ENCODE data around the gene DCTPP1.
"Not testable (repeated sequence)": the region's sequence is repeated elsewhere in the genome, so short reads cannot be mapped to it uniquely, and the experiment has no call there.

DCTPP1 gene

DNA sequence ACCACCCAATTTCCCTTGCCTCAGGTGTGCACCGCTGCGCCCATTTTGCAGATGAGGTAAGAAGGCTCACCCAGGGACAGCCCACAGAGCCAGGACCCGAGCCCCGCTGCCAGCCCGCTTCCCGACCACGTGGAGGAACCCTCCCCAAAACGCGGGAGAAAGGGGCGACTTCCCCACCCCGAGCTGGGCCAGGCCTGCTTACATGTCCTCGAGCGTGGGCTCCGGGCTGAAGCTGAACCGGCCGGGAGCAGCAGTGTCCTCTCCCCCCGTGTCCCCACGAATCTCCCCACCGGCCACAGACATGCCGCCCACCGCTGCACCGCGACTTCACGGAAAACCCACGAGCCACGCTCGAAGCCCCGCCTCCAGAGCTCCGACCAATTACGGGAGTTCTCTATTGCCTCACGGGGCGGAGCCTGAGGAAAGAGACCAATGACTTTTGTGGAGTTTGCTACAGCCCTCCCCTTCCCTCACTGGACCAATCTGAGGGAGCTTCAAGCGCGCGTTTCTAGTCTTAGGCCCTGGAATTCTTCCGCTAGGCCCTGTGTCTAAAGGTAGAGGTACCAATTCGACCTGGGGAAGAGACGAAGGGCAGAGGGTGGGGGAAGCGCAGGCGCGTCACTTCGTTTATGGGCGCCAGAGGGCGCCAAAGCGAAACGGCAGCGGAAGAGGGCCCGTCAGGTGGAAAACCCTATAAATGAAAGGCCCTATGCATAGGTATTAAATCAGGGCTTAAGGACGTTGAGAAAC lies at the start of gene DCTPP1:
TSS of gene DCTPP1 (minus strand) at position 353 of the 750 bp plus-strand sequence. CDS start at position 303, 50 bp downstream.
- peak; percentile 83 to 90 (median 89) for DNase-seq

DNA sequence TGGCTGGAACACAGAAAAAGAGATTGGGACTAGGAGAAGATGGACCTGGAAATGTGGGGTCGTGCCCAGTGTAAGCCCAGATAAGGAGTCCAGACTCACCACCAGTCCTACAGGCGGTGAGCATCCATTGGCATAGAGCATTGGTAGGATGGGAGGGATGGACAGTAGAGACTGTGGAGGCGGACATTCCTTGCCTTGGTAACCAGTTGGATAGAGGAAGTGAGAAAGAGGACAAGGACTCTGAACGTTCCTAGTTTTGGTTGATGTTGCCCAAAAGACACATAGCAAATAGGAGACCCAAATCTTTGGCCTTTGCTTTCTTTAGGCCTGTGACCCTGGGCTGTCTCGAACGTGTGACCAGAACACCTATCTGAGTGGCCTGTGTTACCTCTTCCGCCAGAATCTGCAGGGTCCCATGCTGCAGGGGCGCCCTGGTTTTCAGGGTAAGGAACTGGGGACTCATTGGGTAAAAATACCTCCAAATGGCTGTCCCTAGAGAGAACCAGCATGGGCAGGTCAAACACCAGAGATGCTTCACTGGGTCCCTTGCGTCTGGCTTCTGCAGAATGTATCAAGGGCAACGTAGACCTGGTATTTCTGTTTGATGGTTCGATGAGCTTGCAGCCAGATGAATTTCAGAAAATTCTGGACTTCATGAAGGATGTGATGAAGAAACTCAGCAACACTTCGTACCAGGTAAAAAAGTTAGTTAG lies 49.1 kb upstream of the DCTPP1 start:
- no peak for DNase-seq

DNA sequence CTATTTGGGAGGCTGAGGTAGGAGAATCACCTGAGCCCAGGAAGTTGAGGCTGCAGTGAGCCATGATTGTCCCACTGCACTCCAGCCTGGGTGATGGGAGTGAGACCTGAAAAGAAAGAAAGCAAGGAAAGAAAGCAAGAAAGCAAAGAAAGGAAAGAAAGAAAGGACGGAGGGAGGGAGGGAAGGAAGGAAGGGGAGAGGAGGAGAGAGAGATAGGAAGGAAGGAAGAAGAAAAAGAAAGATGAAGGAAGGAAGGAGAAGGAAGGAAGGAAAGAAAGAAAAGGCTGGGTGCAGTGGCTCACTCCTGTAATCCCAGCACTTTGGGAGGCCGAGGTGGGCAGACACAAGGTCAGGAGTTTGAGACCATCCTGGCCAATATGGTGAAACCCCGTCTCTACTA lies 47.9 kb upstream of the DCTPP1 start:
- not testable (repeated sequence) for DNase-seq

DNA sequence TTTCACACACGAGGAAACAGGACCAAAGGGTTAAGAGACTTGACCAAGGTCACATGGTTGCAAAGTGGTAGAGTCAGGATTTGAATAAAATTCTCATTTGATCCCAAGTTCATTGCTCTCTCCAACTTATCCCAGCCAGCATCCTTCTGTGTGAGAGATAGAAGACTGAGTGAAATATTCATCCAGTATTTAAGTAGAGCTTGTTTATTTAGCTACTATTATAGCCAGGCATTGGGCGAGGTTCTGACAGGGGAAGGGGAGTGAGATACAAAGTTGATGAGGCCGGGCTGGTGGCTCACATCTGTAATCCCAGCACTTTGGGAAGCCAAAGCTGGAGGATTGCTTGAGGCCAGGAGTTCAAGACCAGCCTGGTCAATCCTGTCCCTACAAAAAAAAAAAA lies 47.2 kb upstream of the DCTPP1 start:
- DNase-seq: no peak

DNA sequence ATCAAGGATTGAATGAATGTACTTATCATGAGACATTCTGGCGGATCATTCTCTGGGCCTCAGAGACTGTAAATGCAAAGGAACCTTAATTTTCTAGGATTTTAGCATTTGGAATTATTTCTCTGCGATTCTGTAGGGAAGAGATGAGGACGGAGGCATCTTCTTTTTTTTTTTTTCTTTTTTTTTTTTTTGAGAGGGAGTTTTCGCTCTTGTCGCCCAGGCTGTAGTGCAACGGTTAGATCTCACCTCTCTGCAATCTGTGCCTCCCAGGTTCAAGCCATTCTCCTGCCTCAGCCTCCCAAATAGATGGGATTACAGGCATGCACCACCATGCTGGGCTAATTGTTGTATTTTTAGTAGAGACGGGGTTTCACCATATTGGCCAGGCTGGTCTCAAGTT lies 44.9 kb upstream of the DCTPP1 start:
- no peak for DNase-seq

DNA sequence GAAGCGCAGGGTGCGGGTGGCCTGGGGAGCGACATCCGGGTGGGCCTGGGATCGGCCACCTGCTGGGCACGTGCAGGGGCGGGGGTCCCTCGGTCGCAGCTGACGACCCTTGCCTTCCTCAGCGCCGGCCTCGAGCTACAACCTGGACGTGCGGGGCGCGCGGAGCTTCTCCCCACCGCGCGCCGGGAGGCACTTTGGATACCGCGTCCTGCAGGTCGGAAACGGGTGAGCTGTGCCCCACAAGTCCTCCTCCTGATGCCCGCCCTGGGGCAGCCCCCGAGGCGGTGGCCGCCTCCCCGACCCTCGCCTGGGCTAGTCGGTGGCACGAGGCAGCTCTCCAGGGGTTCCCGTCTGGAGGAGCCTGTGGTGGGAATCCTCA lies 44.2 kb upstream of the DCTPP1 start:
- no peak for DNase-seq

DNA sequence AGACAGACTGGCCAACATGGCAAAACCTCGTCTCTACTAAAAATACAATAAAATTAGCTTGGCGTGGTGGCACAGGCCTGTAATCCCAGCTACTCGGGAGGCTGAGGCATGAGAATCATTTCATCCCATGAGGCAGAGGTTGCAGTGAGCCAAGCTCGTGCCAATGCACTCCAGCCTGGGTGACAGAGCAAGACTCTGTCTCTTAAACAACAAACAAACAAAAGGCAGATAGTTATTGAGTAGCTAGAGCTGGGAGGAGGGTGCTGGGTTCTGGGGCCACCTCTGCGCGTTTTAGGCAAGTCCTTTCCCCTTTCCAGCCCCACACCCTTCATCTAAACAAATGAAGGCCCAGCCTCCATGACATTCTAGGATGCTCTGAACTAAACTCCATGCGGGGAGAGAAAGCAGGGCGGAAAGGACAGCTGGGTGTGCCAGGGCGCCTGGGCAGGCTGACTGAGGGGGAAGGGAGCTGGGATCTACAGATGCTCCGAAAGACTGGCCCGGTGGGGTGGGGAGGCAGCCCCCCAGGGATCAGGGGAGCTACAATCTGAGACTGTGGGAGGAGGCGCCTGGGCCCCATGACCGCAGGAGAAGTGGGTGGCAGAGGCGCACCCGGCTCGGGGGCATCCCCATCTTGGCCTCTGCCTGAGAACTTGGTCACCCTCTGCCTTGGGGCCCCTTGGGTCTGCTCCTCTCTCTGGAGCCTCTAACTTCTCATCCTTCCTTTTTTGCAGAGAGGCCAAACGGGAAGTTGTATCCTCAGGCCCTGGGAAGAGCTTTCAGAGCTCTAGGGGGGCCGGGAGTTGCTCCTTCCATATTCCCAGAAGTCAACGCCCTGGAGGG lies 43.6 kb upstream of the DCTPP1 start:
- DNase-seq: peak in 3 of 4 experiments; percentile 11 to 38 (median 36)

DNA sequence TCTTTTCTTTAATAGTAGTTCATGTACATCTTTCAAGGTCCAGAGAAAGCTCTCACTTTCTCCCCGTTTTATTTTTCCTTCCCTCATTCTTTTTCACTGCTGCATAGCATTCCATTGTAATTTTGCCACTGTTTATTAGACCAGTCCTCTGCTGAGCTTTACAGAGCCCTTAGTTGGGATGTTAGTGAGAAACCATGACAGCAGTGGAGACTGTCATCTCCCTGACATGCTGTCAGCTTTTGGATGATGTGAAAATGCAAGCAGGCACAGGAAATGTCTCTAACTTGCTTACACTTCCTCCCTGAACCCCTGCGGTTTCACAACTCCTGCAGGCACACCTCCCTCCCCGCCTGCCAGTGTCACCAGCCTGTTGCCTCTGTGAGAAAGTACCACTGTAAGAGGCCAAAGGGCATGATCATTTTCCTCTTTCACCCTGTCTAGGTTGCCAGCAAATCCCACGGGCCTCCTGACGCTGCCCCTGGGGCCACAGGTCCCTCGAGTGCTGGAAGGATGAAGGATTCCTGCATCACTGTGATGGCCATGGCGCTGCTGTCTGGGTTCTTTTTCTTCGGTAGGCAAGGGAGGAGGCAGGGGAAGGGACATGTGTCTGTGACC lies 42.6 kb upstream of the DCTPP1 start, which contains the start of gene ITGAL:
TSS of gene ITGAL (plus strand) at position 415 of the 615 bp plus-strand sequence. CDS start at position 511, 96 bp downstream.
- DNase-seq: peak; percentile 33 to 69 (median 59)

DNA sequence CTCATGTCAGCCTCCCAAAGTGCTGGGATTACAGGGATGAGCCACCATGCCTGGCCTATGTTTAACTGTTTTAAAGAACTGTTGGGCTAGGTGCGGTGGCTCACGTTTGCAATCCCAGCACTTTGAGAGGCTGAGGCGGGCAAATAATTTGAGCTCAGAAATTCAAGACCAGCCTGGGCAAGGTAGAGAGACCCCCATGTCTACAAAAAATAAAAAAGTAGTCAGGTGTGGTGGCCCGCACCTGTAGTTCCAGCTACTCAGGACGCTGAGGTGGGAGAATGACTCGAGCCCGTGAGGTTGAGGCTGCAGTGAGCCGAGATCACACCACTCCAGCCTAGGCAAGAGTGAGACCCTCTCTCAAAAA lies 40.8 kb upstream of the DCTPP1 start:
- DNase-seq: no peak

DNA sequence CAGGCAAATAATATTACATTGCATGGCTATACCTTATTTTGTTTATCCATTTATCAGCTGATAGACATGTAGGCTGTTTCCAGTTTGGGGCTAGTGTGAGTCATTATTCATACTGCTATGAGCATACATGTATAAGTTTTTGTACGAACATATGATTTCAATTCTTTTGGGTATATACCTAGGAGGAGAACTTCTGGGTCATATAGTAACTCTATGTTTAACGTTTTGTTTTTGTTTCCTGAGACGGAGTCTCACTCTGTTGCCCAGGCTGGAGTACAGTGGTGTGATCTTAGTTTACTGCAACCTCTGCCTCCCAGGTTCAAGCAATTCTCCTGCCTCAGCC lies 40.3 kb upstream of the DCTPP1 start:
- no peak for DNase-seq

DNA sequence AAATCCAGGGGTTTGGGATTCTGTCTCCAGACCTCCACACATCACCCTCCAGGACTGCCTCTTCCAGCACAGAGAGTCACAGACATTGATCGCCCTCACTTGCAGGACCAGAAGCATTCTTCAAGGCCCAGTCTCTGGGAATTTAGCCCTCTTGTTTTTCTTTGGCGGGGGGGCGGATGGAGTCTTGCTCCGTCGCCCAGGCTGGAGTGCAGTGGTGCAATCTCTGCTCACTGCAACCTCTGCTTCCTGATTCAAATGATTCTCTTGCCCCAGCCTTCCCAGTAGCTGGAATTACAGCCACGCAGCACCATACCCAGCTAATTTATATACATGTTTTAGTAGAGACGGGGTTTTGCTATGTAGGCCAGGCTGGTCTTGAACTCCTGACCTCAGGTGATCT lies 34.2 kb upstream of the DCTPP1 start:
- no peak for DNase-seq

DNA sequence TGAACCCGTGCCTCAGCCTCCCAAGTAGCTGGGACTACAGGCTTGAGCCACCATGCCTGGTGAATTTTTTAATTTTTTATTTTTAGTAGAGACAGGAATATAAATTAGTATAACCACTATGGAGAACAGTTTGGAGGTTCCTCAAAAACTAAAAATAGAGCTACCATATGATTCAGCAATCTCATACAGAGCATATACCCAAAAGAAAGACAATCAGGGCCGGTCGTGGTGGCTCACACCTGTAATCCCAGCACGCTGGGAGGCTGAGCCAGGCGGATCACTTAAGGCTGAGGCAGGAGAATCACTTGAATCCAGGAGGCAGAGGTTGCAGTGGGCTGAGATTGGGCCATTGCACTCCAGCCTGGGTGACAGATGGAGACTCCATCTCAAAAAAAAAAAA lies 31.6 kb upstream of the DCTPP1 start:
- DNase-seq: not testable (repeated sequence)

DNA sequence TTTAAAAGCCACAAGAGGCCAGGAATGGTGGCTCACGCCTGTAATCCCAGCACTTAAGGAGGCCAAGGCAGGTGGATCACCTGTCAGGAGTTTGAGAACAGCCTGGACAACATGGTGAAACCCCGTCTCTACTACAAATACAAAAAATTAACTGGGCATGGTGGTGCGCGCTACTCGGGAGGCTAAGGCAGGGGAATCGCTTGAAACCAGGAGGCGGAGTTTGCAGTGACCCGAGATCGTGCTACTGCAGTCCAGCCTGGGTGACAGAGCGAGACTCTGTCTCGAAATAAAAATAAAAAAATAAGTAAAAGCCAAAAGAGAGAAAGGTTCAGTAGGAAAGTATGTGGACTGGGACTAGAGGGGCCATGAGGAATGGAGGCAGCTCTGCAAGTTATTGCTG lies 29.6 kb upstream of the DCTPP1 start:
- DNase-seq: no peak

DNA sequence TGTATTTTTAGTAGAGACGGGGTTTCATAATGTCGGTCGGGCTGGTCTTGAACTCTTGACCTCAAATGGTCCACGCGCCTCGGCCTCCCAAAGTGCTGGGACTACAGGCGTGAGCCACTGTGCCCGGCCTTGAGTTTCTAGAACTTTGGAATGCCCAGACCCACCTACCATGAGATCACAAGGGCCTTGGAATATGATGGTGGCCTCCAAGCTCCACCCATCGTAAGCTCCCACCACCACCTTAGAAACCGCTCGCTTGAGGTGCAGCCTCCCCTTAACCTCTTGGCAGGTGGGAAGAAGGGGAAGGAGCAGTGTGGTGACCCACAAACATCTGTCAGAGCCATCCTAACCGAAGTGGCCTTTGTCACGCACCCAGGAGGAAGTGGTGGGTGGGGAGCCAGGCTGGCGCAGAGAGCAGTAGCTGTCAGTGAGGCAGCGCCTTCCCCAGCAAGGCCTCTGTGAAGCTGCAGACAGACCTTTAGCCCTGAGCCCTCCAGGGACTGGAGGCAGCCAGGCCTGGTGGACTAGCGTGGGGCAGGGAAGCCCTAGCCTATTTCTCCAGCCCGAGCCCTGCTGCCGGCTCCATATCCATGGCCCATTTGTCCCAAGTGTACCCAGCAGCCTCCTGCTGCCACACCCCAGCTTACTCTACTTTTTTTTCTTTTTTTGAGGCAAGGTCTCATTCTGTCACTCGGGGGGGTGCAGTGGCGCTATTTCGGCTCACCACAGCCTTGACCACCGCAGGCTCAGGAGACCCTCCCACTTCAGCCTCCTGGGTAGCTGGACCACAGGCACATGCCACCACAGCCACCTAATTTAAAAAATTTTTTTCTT lies 28.9 kb upstream of the DCTPP1 start:
- peak; percentile 52 to 63 (median 56) for DNase-seq

DNA sequence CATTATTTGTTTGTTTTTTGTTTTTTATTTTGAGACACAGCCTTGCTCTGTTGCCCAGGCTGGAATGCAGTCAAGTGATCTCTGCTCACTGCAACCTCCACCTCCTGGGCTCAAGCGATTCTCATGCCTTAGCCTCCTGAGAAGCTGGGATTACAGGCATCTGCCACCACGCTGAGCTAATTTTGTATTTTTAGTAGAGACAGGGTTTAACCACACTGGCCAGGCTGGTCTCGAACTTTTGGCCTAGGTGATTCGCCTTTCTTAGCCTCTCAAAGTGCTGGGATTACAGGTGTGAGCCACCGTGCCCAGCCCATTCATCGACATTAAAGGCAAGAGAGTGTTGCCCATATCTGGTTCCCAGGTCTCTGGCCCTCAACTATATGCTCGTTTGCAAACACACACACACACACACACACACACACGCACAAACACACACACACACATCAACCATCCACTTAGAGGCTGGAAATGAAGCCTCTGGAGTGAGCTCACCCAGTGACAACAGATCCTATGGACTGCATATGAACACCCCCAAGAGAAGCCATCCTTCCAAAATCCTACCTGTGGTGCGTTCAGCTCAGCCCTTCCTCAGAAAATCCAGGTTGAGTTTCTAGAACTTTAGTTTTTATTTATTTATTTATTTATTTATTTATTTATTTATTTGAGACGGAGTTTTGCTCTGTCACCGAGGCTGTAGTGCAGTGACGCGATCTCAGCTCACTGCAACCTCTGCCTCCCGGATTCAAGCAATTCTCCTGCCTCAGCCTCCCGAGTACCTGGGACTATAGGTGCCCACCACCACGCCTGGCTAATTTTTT lies 28.1 kb upstream of the DCTPP1 start:
- no peak for DNase-seq

DNA sequence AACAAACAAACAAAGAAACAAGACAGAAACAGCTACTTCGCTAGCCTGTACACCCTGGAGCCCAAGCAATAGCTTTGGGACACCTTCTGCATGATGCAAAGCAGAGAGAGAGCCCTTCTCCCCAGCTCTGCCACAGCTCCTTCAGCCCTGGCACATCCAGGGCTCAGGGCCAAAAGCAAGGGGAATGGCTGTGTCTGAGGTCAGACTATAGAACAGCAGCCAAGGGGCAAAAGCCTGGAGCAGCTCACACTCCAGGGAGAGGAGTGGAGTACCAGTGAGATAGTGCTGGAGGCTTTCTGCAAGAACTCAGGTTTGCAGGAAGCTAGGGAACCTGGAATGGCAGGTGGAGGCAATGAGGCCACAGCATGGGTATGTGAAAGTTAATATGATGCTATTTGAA lies 27.4 kb upstream of the DCTPP1 start:
- no peak for DNase-seq

DNA sequence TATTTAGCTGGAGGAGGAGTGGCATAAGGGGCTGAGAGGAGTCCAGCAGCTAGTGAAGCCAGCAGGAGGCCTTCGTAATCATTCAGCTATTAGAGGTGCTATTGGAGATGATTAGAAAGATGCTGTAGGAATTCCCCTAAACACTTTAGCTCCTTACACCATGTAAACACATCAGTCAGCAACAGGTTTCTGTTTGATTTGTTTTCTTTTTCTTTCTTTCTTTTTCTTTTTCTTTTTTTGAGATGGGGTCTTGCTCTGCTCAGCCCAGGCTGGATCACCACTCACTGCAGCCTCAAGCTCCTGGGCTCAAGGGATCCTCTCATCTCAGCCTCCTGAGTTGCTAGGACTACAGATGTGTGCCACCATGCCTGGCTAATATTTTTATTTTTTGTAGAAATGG lies 26.5 kb upstream of the DCTPP1 start:
- no peak for DNase-seq

DNA sequence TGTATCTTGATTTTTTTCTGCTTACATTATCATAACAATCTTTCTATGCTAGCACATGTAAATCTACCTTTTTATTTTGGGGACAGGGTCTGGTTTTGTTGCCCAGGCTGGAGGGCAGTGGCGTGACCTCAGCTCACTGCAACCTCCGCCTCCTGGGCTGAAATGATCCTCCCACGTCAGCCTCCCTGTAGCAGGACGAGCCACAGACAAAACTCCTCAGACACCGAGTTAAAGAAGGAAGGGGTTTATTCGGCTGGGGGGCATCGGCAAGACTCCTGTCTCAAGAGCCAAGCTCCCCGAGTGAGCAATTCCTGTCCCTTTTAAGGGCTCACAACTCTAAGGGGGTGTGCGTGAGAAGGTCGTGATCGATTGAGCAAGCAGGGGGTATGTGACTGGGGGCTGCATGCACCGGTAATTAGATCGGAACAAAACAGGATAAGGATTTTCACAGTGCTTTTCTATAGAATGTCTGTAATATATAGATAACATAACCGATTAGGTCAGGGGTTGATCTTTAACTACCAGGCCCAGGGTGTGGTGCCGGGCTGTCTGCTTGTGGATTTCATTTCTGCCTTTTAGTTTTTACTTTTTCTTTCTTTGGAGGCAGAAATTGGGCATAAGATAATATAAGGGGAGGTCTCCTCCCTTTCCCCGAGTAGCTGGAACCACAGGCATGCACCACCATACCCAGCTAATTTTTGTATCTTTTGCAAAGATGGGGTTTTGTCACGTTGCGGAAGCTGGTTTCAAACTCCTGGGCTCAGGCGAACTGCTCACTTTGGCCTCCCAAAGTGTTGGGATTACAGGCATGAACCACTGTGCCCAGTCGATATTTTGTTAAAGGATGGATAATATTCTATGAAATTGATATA lies 23.1 kb upstream of the DCTPP1 start:
- DNase-seq: not testable (repeated sequence)

DNA sequence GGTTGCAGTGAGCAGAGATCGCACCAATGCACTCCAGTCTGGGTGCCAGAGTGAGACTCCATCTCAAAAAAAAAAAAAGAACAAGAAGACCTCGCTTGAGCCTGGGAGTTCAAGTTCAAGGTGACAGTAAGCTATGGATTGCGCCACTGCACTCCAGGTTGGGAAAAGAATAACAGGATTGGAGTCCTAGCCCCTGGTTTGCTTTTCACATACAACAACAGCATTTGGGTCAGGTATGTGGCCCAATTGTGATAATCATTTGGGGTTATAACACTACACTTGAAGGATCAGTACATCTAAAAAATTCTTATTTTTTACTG lies 19.2 kb upstream of the DCTPP1 start:
- DNase-seq: no peak

DNA sequence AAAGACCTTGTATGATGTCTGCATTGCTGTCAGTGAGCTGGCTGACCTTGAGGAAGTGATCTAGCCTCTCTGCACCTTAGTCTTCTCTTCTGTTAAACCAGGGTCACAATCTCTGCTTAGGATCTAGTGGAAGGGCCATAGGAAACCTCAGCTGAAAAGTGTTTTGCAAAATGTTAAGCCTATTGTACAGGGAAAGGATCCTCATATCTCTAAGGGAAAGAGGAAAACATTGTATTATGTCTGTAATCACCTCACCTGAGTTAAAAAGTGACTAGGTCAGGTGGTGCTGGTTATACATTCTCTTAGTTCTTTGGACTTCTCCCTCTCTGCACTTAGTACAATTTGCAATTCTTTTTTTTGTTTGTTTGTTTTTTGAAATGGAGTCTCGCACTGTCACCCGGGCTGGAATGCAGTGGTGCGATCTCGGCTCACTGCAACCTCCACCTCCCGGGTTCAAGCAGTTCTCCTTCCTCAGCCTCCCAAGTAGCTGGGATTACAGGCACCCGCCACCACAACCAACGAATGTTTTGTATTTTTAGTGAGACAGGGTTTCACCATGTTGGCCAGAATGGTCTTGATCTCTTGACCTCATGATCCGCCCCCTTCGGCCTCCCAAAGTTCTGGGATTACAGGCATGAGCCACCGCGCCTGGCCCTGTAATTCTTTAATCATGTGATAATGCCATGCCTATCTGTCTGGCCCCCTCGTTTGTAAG lies 17.8 kb upstream of the DCTPP1 start:
- DNase-seq: no peak
